BLaER1 treated with 17β-estradiol and CSF1 and Interleukin-3, amounts not matched to agents 10 nM and 100 nM (cell line): ENCODE results near the gene ACAT2.
A peak's percentile ranks its signal among the peaks of the same experiment; 100 is the strongest.

Experiments used
- H3K27ac ChIP-seq, 11 experiments: shearing (Covaris generic); formaldehyde crosslinking; 2 replicates each; pipeline ENCODE4 v1.8.1; 2022
- H3K27me3 ChIP-seq, 11 experiments: shearing (Covaris generic); formaldehyde crosslinking; 2 replicates each; pipeline ENCODE4 v1.8.1; 2022
- H3K36me3 ChIP-seq, 11 experiments: shearing (Covaris generic); formaldehyde crosslinking; 2 replicates each; pipeline ENCODE4 v1.8.1; 2022
- H3K4me1 ChIP-seq, 10 experiments: shearing (Covaris generic); formaldehyde crosslinking; 2 replicates each; pipeline ENCODE4 v1.8.1; 2022
- H3K4me2 ChIP-seq, 11 experiments: shearing (Covaris generic); formaldehyde crosslinking; 2 replicates each; pipeline ENCODE4 v1.8.1; 2022
- H3K4me3 ChIP-seq, 10 experiments: shearing (Covaris generic); formaldehyde crosslinking; 2 replicates each; pipeline ENCODE4 v1.8.1; 2022
- H3K9ac ChIP-seq, 11 experiments: shearing (Covaris generic); formaldehyde crosslinking; 2 replicates each; pipeline ENCODE4 v1.8.1; 2022
- H3K9me3 ChIP-seq, 11 experiments: shearing (Covaris generic); formaldehyde crosslinking; replicated peaks in 1 of 11; 2 replicates each; pipeline ENCODE4 v1.8.1; 2022
- H4K20me1 ChIP-seq, 11 experiments: shearing (Covaris generic); formaldehyde crosslinking; 2 replicates each; pipeline ENCODE4 v1.8.1; 2022
- Cebpa-rat ChIP-seq, 11 experiments: shearing (Covaris generic); IDR thresholded peaks; 2 replicates each; pipeline ENCODE4 v1.8.1; 2022

ACAT2 gene

GRCh38 chr6:159826968-159827647, 65.3 kb downstream of the ACAT2 start:
- Histone ChIP-seq H3K9ac (no peak overlapping the region), H3K36me3 (no peaks in the 10 kb centered on the region), H3K27ac (no peak overlapping the region), H3K4me3 (no peak overlapping the region), H4K20me1 (no peaks in the 10 kb centered on the region), H3K9me3 (peaks cover 0 to 19% (median 0%) of the 10 kb centered on the region in 11 experiments; a peak in 4 of 22 replicates), H3K4me2 (peak overlapping the region in 5 of 11 experiments; percentile 20 to 99 (median 95); a peak in 7 of 22 replicates), H3K27me3 (no peaks in the 10 kb centered on the region), H3K4me1 (peaks cover 61 to 81% (median 70%) of the 10 kb centered on the region in 10 experiments)
- TF ChIP-seq Cebpa-rat (IDR thresholded peaks at IDR 0.05) = no peak

GRCh38 chr6:159828074-159828473, 66.2 kb downstream of the ACAT2 start:
- Histone ChIP-seq H3K27me3 (no peaks in the 10 kb centered on the region), H3K27ac (peak overlapping the region in 1 of 11 experiments; percentile 29; a peak in 2 of 22 replicates), H3K4me1 (peaks cover 59 to 81% (median 70%) of the 10 kb centered on the region in 10 experiments), H3K9ac (no peak overlapping the region), H4K20me1 (no peaks in the 10 kb centered on the region), H3K4me3 (no peak overlapping the region), H3K4me2 (peak overlapping the region; percentile 50 to 99 (median 93); a peak in 21 of 22 replicates), H3K9me3 (peaks cover 0 to 19% (median 0%) of the 10 kb centered on the region in 11 experiments; a peak in 4 of 22 replicates), H3K36me3 (no peaks in the 10 kb centered on the region)
- TF ChIP-seq Cebpa-rat (IDR thresholded peaks at IDR 0.05) = no peak
